GM15510 (cell line): ENCODE measurements around the gene PSD2.

Experiments used
- POLR2A ChIP-seq: IDR thresholded peaks from 3 replicates; pipeline ENCODE4 v1.6.1; 2011; ENCODE audit warnings: borderline replicate concordance; ENCODE audit not compliant: insufficient read length; ENCODE audit errors: extremely low read depth

PSD2 gene

DNA sequence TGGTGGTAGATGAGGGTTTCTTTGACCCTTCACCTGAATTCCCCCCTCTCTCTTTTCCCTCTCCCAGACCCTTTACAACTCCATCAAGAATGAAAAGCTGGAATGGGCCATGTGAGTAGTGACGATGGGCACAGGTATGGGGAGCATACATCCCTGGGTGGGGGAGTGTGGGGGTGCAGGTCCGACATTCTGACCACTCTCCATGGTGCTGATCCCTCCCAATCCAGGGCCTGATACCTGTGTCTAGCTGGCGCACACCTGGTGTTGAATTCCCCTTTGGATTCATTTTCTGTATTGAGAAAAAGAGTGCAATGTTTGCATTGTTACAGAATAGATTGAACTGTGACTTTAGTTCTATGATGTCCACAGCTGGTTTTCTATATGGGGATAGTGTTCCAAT, 40.0 kb downstream of the PSD2 start:
- TF ChIP-seq POLR2A: no peak

- no peak for TF ChIP-seq POLR2A
Measured at GRCh38 chr5:139836469-139837208, 41.0 kb downstream of the PSD2 start.

DNA sequence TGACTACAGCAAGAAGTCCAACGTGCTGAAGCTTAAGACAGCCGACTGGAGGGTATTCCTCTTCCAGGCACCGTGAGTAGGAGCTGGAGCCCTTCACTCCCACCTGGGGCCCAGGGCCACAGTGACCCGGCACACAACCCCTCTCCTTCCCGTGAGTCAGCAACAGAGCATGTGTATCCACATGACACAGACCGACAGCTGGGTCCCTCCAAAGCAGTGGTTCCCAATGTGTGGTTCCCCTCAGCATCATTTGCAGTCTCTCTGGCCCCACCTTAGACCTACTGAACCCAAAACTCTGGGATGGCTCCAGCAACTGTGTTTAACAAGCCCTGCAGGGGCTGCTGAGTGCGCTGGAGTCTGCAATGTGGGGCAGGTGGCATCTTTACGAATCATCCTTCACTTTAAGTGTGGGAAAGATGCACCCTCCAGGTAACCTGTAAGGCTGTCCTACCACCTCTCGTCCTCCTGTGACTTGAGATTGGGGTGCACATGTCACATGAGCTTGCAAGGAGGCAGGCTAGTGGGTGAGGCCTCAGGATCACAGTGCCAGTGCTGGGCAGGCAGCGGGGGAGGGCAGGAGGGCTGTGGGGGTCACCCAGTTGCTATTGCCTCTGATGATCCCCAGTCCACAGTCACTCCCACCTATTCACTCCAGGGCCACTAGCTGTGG, 42.2 kb downstream of the PSD2 start:
- TF ChIP-seq POLR2A: no peak

DNA sequence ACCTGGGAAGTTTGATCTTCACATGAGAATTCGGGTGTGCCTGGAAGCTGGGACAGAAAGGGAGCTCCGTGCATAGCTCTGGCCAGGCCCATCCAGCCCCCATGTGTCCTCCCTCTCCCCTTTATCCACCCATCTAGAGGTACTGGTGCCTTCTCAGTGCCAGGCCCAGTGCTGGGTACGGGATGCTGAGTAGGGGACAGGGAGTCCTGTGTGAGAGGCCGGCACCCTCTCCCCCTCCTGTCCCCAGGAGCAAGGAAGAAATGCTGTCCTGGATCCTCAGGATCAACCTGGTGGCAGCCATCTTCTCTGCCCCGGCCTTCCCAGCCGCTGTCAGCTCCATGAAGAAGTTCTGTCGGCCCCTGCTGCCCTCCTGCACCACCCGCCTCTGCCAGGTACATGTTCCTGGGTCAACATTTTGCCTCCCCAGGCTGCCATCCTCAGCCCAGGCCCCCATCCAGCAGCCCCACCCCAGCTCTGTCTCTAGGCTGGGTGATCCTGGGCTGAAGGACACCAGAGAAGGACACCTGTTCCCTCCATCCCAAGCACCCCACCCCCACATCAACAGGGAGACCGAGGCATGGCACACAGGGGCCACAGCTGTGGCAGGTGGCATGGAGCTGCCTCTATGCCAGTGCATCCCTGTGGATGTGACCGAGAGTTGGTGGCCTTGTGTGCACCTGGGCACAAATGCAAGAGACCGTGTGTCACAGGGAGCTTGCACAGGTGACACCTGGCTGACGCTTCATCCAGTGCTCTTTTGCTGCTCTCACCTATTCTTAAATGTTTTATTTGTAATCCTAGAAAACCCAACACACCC, 43.0 kb downstream of the PSD2 start:
- TF ChIP-seq POLR2A: no peak

- no peak for TF ChIP-seq POLR2A
Measured at GRCh38 chr5:139839232-139839815, 43.7 kb downstream of the PSD2 start.

DNA sequence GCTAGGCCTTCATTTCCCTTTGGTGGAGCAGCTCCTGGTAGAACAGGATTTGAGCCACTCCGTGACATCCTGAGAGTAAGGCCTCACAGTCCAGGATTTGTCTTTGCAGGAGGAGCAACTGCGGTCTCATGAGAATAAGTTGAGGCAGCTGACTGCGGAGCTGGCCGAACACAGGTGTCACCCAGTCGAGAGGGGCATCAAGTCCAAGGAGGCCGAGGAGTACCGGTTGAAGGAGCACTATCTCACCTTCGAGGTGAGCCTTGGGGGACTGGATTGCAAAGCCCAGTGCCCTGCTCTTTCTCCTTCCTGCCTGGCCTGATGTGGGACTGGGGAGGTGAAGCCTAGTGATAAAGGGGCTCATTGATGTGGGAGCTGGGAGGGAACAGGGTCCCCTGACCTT, 44.3 kb downstream of the PSD2 start:
- TF ChIP-seq POLR2A: no peak

- TF ChIP-seq POLR2A: no peak
Measured at GRCh38 chr5:139841549-139841948, 45.9 kb downstream of the PSD2 start.

DNA sequence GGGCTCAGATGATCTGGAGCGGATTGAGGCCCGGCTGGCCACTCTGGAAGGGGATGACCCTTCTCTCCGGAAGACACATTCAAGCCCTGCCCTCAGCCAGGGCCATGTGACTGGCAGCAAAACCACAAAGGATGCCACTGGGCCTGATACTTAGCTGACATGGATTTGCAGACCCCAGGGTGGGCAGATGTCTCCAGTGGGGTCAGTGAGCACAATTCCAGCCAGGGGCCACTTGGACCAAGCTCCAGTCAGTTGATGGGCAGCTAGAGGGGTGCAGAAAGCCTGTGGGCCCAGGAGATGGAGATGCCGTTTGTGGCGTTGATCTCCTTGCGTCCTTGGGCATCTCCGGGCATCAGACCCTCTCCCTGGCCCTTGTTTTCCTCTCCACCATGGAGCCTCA, 46.7 kb downstream of the PSD2 start:
- TF ChIP-seq POLR2A: no peak

DNA sequence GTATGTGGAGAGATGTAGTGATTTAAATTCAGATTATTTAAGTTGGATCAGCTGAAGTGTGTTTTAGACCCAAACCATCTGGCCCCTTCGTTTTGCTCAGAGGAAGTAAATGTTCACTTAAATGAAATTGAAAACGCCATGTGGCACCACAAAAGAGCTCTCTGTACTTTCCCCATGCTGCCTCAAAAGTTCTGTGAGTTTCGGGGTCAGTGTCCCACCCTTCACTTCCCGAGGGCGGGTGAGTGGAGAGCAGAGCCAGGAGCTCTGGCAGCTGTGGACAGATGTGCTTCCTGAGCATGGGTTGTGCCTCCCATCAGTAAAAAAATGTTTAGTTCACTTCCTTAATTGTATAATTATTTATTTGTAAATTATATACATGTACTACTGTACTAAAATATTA, 48.4 kb downstream of the PSD2 start:
- no peak for TF ChIP-seq POLR2A

GRCh38 chr5:139844472-139845145, 49.0 kb downstream of the PSD2 start:
- no peak for TF ChIP-seq POLR2A

DNA sequence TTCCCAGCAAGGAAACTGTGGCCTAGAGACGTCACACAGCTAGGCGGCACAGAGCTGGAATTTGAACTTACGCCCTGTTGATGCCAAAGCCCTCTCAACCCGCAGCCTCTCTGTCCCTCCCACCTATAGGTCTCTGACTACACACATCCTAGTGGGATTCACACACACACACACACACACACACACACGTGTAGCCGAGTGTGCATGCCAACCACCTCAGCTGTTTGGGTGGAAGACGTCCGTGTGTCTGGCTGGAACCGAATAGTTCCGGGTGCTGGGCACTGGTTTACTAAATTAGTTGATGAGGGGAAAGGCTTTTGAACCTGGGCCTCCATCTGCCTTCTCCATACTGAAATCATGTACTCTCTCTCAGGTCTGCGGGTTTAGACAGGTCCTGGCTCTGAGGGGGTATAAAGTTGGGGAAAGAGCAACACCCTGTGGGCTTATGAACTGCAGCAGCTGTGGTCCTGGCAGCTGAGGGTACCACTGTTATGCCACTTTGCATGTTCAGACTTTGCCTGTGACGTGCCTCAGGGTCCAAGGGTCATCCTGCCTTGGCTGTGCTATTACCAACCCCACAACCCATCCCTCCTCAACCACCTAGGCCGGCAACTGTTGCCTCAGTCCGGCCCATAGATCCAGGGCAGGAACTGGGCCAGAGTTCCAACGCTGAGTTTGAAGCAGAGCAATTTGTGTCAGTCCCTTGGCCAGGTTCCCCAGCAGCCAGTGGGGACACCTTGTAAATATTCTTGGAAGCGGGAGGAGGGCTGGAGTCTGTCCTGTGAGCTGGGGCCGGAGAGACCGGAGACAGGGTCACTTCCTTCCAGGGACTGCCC, 50.5 kb downstream of the PSD2 start:
- no peak for TF ChIP-seq POLR2A

GRCh38 chr5:139847091-139847490, 51.5 kb downstream of the PSD2 start:
- TF ChIP-seq POLR2A: no peak

DNA sequence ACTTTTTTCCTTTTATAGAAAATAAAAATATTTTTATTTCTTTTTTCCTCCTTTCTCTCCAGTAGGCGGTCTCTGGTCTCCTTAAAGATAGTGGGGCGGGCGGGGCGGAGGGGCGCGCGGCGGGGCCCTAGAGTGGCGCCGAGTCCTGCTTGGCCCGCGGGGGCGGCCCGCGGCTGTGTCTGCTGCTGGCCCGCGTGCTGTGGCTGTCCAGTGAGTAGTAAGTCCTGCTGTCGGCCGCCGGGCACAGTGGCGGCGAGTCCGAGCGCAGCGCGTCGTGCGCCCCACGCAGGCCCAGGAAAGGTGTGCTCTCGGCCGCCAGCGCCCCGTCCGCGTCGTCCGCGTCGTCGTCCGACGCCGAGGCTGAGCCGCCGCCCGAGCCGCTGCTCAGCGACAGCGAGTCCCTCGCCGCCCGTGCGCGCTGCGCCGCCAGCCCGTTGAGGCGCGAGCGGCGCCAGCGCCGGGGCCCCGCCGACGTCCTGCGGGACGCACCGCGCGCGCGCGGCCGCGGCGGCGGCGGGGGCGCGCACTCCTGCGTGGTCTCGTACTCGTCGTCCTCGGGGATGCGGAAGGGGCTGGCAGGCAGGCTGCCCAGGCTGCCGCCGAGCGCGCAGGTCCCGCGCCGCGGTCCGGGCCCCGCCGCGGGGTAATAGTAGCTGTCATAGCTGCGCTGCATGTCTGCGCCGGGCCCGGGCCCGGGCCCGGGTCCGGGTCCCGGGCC, 52.3 kb downstream of the PSD2 start:
- peak; percentile 59 for TF ChIP-seq POLR2A

- TF ChIP-seq POLR2A: no peak
Measured at GRCh38 chr5:139848508-139849100, 53.0 kb downstream of the PSD2 start.

DNA sequence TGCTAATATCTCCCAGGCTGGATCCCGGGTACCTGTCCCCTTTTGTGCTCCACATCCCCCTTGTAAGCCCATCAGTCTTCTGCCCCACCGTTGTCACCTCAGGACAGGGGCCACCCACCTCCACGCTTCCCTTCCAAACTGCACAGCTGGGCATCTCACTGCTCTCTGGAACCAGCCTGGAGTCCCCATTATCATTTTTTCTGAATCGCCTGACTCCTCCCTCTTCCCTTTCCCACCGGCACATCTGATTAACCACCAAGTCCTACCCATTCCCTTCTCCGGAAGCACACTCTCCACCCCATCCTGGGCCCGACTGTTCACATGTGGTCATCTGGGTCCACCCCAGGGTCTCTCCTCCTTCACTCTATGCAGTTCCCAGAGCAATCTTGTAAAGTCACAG, 53.9 kb downstream of the PSD2 start:
- TF ChIP-seq POLR2A: no peak
